Vagina (tissue), 2 donors: ENCODE data around the gene TJAP1. TPM values are rescaled to one million over a fixed set of nuclear protein-coding genes. Genes with fewer than 3 reads are reported as not detected.

ENCODE experiments used
- DNase-seq, 2 donors: peaks; one replicate each; pipeline ENCODE4 v3.0.0-alpha.2; 2017; ENCODE audit errors: extremely low spot score in 2 of 2
- H3K27ac ChIP-seq: fragments of 200-600 bp; sonication (generic); one replicate; pipeline ENCODE4 v1.5.1; 2019
- H3K27me3 ChIP-seq: fragments of 200-600 bp; sonication (generic); one replicate; pipeline ENCODE4 v1.5.1; 2019
- H3K36me3 ChIP-seq, 2 donors: fragments of 200-600 bp; sonication (generic); one replicate each; pipeline ENCODE4 v1.5.1; 2017 to 2019
- H3K4me1 ChIP-seq: fragments of 200-600 bp; sonication (generic); one replicate; pipeline ENCODE4 v1.5.1; 2019
- H3K4me3 ChIP-seq, 2 donors: fragments of 200-600 bp; sonication (generic); 1 replicate in 1 of 2; 2 replicates in 1 of 2; pipeline ENCODE4 v1.5.1; 2016 to 2019
- H3K9me3 ChIP-seq: fragments of 200-600 bp; sonication (generic); one replicate; pipeline ENCODE4 v1.5.1; 2019
- POLR2A ChIP-seq, 2 donors: fragments of 450-650 bp; IDR thresholded peaks; one replicate each; pipeline ENCODE4 v1.6.1; 2017; ENCODE audit warnings: antibody characterized with exemption in 2 of 2, mild to moderate bottlenecking in 2 of 2, moderate library complexity in 2 of 2
- POLR2AphosphoS5 ChIP-seq, 2 donors: sonication (generic); formaldehyde crosslinking; IDR thresholded peaks; one replicate each; pipeline ENCODE4 v1.9.0; 2017; ENCODE audit warnings: antibody characterized with exemption in 2 of 2, mild to moderate bottlenecking in 2 of 2, low read depth in 1 of 2; ENCODE audit not compliant: insufficient read depth in 1 of 2
- intact Hi-C: fragments of 100-400 bp; cut with DNase I; formaldehyde crosslinking; loops from one replicate; pipeline ENCODE4 v1.15.1; 2023
- total RNA-seq: library from RNA; depleted of rRNA; stranded (reverse); fragments of >200 nt; gene quantifications from one replicate; pipeline ENCODE4 v1.2.3, GENCODE V29; 2016
- TF ChIP-seq, protein P1 (sequence below), 3 experiments: fragments of 450-650 bp in 2 of 3; fragments of 200-600 bp in 1 of 3; sonication (generic) in 1 of 3; IDR thresholded peaks; one replicate each; pipeline ENCODE4 v1.5.1; 2017 to 2019; ENCODE audit warnings: antibody characterized with exemption in 3 of 3, mild to moderate bottlenecking in 2 of 3, moderate library complexity in 2 of 3

Gene TJAP1
- total RNA-seq, 1 donor from 2014 or later = 27.5 TPM

DNA sequence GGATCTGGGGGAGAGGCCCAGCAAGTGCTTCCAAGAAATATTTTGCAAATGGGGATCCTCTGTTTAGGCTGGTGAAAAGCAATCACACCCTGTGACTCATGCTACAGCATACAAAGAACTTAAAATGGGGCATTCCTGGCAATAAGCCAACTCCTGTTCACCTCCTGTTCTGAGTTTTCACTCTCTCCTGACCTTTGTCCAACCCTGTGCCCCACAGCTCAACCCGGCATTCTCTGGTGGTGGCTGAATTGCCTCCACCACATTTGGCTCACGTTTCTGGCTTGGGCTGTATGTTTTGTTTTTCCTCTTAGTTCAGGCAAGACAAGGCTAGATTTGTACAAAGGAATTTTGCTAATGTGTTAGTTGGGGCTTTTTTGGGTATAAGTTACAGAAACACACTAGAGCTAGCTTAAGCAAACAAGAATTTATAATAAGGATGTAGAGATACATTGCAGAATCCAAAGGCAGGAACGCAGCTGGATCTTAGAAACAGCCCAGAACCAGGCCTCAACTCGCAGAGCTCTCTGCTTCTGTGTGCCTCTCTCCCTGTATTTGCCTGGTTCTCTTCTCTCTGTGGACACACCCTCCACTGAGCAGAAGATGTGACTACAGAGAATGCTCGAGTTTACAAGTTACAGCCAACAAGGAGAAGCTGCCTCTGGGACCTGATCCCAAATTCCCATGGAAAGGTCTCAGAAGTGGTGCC is 40.6 kb upstream of the TJAP1 start:
- intact Hi-C loops = no loop called here
- peaks cover 0 to 22% of the 10 kb centered on the region in 2 donors for H3K36me3 ChIP-seq
- H3K4me3 ChIP-seq = no peak overlapping the region
- DNase-seq = no peak
- H3K4me1 ChIP-seq = peaks cover 28% of the 10 kb centered on the region
- no peaks in the 10 kb centered on the region for H3K9me3 ChIP-seq
- peak overlapping the region; percentile 65 for H3K27ac ChIP-seq
- TF ChIP-seq POLR2AphosphoS5 (IDR thresholded peaks at IDR 0.05; ENCODE audit: insufficient read depth in 1 of 2, low read depth in 1 of 2) = peak in 1 of 2 donors; percentile 25
- TF ChIP-seq POLR2A (IDR thresholded peaks at IDR 0.05) = no peak
- TF ChIP-seq, protein P1, sequence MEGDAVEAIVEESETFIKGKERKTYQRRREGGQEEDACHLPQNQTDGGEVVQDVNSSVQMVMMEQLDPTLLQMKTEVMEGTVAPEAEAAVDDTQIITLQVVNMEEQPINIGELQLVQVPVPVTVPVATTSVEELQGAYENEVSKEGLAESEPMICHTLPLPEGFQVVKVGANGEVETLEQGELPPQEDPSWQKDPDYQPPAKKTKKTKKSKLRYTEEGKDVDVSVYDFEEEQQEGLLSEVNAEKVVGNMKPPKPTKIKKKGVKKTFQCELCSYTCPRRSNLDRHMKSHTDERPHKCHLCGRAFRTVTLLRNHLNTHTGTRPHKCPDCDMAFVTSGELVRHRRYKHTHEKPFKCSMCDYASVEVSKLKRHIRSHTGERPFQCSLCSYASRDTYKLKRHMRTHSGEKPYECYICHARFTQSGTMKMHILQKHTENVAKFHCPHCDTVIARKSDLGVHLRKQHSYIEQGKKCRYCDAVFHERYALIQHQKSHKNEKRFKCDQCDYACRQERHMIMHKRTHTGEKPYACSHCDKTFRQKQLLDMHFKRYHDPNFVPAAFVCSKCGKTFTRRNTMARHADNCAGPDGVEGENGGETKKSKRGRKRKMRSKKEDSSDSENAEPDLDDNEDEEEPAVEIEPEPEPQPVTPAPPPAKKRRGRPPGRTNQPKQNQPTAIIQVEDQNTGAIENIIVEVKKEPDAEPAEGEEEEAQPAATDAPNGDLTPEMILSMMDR (IDR thresholded peaks at IDR 0.05) = no peak
- H3K27me3 ChIP-seq = no peaks in the 10 kb centered on the region

DNA sequence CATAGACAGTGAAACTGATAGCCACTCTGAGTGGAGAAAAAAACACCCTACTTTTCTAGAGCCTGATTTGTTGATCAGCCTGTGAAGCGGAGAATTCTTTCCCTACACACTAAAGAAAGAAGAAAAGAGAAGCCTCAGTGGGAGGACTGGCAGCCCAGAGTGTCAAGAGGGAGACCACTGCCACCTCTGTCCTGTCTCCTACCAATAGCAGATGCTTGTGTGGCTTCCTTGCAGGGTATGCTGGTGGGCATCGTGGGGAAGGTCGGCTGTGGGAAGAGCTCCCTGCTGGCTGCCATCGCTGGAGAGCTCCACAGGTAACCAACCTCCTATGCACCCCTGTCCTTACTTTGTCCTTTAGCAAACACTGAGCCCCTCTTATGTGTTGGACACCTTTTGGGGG is 39.7 kb upstream of the TJAP1 start:
- H3K27ac ChIP-seq = peak overlapping the region; percentile 65
- H3K4me3 ChIP-seq = no peak overlapping the region
- H3K27me3 ChIP-seq = no peaks in the 10 kb centered on the region
- peaks cover 0 to 32% of the 10 kb centered on the region in 2 donors for H3K36me3 ChIP-seq
- TF ChIP-seq POLR2A (IDR thresholded peaks at IDR 0.05) = no peak
- TF ChIP-seq, protein P1 (IDR thresholded peaks at IDR 0.05) = no peak
- no peak for TF ChIP-seq POLR2AphosphoS5 (IDR thresholded peaks at IDR 0.05; ENCODE audit: insufficient read depth in 1 of 2, low read depth in 1 of 2)
- no peaks in the 10 kb centered on the region for H3K9me3 ChIP-seq
- intact Hi-C loops = no loop called here
- no peak for DNase-seq
- peaks cover 28% of the 10 kb centered on the region for H3K4me1 ChIP-seq

DNA sequence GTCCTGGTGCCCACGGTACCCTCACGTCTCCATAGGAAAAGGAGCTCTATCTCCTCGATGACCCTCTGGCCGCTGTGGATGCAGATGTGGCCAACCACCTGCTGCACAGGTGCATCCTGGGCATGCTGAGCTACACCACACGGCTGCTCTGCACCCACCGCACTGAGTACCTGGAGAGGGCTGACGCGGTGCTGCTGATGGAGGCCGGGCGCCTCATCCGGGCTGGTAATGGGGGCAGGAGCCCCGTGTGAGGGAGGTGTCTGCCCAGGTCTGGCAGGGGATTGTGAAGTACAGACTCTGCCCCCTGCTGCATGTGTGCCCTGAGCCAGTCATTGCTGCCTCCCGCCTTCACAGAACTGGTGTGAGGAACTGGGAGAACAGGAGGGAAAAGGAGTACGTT is 34.4 kb upstream of the TJAP1 start:
- intact Hi-C loops = no loop called here
- DNase-seq = no peak
- H3K4me1 ChIP-seq = peaks cover 4% of the 10 kb centered on the region
- H3K9me3 ChIP-seq = no peaks in the 10 kb centered on the region
- no peak overlapping the region for H3K4me3 ChIP-seq
- H3K27ac ChIP-seq = no peak overlapping the region
- H3K36me3 ChIP-seq = peaks cover 0 to 80% of the 10 kb centered on the region in 2 donors
- no peaks in the 10 kb centered on the region for H3K27me3 ChIP-seq
- TF ChIP-seq, protein P1 (IDR thresholded peaks at IDR 0.05) = no peak
- no peak for TF ChIP-seq POLR2A (IDR thresholded peaks at IDR 0.05)
- no peak for TF ChIP-seq POLR2AphosphoS5 (IDR thresholded peaks at IDR 0.05; ENCODE audit: insufficient read depth in 1 of 2, low read depth in 1 of 2)

DNA sequence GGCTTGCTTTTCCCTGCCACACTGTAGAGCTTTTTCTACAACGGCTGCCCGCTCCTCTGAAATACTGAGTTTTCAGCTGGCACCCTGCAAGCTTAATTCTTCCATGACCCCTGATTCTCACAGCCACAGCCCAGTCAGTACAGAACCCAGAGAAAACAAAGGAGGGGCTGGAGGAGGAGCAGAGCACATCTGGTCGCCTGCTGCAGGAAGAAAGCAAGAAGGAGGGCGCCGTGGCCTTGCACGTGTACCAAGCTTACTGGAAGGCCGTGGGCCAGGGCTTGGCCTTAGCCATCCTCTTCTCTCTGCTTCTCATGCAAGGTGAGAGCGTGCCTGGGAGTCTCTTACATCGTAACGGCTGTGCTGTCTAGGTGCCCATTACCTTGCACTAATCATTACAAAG is 33.3 kb upstream of the TJAP1 start:
- no peak for DNase-seq
- intact Hi-C loops = no loop called here
- peaks cover 0 to 90% of the 10 kb centered on the region in 2 donors for H3K36me3 ChIP-seq
- no peak overlapping the region for H3K4me3 ChIP-seq
- H3K9me3 ChIP-seq = no peaks in the 10 kb centered on the region
- no peak overlapping the region for H3K27ac ChIP-seq
- H3K4me1 ChIP-seq = no peaks in the 10 kb centered on the region
- no peaks in the 10 kb centered on the region for H3K27me3 ChIP-seq
- no peak for TF ChIP-seq POLR2AphosphoS5 (IDR thresholded peaks at IDR 0.05; ENCODE audit: insufficient read depth in 1 of 2, low read depth in 1 of 2)
- TF ChIP-seq, protein P1 (IDR thresholded peaks at IDR 0.05) = no peak
- no peak for TF ChIP-seq POLR2A (IDR thresholded peaks at IDR 0.05)

DNA sequence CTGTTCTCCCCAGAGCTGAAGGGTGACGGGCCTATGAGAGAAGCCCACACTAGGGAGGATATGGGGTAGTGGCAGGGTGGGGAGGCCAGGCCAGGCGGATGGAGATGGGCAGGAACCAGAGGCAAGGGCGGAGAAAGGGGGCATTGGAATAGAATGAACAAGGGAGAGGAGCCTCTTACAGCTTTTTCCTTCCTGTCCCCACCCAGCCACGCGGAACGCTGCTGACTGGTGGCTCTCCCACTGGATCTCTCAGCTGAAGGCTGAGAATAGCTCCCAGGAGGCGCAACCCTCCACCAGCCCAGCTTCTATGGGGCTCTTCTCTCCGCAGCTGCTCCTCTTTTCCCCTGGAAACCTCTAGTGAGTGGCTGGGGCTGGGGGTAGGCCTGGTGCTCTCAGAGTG is 32.8 kb upstream of the TJAP1 start:
- DNase-seq = no peak
- peaks cover 0 to 92% of the 10 kb centered on the region in 2 donors for H3K36me3 ChIP-seq
- H3K9me3 ChIP-seq = no peaks in the 10 kb centered on the region
- no peak overlapping the region for H3K4me3 ChIP-seq
- no peak overlapping the region for H3K27ac ChIP-seq
- TF ChIP-seq POLR2AphosphoS5 (IDR thresholded peaks at IDR 0.05; ENCODE audit: insufficient read depth in 1 of 2, low read depth in 1 of 2) (no peak), POLR2A (IDR thresholded peaks at IDR 0.05) (no peak)
- TF ChIP-seq, protein P1 (IDR thresholded peaks at IDR 0.05) = no peak
- intact Hi-C loops = no loop called here
- no peaks in the 10 kb centered on the region for H3K27me3 ChIP-seq
- H3K4me1 ChIP-seq = no peaks in the 10 kb centered on the region
